D721Med (cell line): ENCODE measurements around the gene C1QBP.

Experiments
- DNase-seq: peaks from one replicate; pipeline ENCODE4 v3.0.0; 2011; ENCODE audit warnings: low spot score; ENCODE audit not compliant: insufficient read length
- FAIRE-seq: peaks from 2 replicates; lab custom pipeline; 2011; peaks lifted over from hg19 to GRCh38; lab: Jason Lieb, UNC
- TF ChIP-seq, protein P1 (sequence below): IDR thresholded peaks from 2 replicates; pipeline ENCODE4 v1.5.1; 2012; ENCODE audit warnings: mild to moderate bottlenecking, control low read depth; ENCODE audit not compliant: insufficient read depth; ENCODE audit errors: missing control alignments

The C1QBP gene

DNA sequence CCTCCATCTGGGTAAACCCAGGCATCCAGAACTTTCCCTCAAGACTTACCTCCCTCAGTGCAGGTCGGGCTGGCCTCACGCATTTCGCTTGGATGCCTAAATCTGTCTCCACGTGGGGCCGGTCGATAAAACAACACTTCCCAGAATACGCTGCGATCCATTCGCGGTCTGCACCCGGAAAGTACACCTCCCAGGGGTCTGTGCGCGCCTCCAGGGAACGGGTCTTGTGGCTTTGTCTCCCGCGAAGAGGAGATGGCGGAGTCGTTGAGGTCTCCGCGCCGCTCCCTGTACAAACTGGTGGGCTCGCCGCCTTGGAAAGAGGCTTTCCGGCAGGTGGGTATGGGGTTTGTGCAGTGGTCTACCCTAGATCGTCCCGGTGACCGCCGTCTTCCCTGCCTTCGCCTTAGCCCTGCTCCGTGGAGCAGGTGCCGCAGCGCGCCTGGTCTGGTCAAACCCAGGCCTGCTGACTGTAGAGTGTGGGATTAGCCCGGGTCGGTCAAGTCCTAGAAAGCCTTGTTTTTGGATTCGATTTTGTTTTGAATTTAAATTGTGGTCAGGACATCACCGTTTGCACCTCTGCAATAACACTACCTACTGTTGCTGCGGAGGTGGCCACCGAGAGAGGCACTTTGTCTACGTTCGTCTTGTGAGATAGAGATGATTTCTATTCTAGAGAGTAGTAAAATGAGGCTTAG lies 18.8 kb downstream of the C1QBP start, which contains the start of gene RPAIN:
RPAIN (plus strand) TSS at position 224 of the 695 bp plus-strand sequence; CDS start at position 253, 29 bp downstream.
- TF ChIP-seq, protein P1, sequence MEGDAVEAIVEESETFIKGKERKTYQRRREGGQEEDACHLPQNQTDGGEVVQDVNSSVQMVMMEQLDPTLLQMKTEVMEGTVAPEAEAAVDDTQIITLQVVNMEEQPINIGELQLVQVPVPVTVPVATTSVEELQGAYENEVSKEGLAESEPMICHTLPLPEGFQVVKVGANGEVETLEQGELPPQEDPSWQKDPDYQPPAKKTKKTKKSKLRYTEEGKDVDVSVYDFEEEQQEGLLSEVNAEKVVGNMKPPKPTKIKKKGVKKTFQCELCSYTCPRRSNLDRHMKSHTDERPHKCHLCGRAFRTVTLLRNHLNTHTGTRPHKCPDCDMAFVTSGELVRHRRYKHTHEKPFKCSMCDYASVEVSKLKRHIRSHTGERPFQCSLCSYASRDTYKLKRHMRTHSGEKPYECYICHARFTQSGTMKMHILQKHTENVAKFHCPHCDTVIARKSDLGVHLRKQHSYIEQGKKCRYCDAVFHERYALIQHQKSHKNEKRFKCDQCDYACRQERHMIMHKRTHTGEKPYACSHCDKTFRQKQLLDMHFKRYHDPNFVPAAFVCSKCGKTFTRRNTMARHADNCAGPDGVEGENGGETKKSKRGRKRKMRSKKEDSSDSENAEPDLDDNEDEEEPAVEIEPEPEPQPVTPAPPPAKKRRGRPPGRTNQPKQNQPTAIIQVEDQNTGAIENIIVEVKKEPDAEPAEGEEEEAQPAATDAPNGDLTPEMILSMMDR, result no peak
- FAIRE-seq (no peak), DNase-seq (peak; percentile 75)

DNA sequence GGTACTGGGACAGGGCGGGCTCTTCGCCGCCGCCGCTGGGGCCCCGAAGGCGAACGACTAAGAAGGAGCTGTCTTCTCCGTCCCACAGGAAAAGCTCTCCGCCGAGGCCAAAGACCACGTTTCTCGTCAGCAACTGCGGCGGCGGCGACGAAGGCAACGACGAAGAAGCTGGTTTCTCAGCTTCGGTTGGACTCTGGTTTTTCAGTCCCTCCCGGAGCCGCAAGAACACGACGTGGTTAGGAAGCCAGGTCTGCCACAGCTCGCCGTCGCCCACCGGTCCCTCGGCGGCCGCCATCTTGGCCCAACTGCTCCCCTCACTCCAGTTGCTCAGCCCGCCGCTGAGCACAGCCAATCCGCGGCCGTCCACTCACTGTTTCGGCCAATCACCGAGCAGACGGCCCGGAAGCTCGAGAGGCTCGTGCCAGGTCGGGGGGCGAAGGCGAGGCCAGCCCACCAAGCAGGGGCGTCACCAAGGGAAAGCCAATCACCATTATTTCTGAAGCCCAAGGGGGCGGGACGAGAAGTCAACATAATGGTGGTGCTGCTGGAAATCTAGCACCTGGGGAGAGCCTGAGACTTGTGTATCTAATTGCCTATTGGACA lies 19.5 kb downstream of the C1QBP start, which contains the start of gene NUP88:
NUP88 (minus strand) TSS at position 307 of the 603 bp plus-strand sequence; CDS start at position 295, 12 bp downstream.
- TF ChIP-seq, protein P1, result no peak
- DNase-seq (peak; percentile 88), FAIRE-seq (no peak)

DNA sequence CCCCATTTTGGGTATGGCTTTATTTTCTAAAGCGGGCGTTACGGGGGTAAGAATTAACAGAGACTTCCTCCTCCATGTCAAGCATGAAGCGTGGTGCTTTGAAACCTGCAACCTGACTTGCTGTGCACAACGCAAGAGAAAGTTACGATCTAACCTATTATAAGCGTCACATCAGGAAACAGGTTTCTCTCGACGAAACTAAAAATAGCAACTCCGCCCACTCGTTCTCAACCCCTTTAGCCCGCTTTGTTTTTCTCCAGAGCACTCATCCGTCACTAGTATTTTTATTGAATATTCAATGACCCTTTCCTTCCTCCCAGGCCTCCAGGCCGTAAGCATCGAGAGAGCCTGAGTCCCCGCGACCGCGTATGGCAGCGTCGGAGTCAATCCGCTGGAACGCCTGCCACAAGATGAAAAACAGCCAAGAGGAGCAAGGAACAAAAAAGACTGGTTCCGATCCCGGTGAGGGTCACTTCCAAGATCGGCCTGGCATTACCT lies 20.0 kb downstream of the C1QBP start:
- TF ChIP-seq, protein P1, result no peak
- DNase-seq, result no peak
- FAIRE-seq, result no peak

DNA sequence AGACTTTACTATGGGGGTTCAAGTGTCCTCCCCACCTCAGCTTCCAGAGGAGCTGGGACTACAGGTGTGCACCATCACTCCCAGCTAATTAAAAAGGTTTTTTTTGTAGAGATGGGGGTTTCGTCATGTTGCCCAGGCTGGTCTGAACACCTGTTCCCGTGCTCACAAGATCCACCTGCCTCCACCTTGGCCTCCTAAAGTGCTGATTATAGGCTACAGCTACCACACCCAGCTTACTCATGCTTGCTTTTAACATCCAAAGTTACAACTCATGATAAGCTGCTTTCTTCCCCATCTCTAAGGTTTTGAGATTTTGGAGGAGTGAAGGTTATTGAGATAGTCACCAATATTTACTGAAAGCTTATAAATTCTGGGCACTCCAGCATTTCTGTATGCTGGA lies 22.1 kb downstream of the C1QBP start:
- FAIRE-seq (no peak), DNase-seq (no peak)
- TF ChIP-seq, protein P1, result no peak

DNA sequence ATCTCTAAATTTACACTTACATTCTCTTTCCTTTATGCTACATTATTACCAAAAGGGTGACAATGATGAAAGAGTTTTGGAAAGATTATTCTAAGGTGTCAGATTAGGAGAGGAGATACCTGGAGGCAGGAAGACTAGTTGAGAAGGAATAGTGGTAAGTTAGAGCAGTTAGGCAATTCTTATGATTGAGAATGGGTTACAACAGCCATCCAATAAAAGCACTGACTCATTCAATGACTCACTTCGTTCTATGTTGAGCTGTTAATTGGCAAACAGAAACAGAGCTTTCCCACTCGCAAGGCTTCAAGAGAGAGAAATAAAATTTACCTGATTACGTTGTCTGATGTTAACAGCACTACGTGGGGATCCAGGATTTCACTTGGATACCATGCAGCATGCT lies 25.3 kb downstream of the C1QBP start:
- DNase-seq (no peak), FAIRE-seq (no peak)
- TF ChIP-seq, protein P1, result no peak

DNA sequence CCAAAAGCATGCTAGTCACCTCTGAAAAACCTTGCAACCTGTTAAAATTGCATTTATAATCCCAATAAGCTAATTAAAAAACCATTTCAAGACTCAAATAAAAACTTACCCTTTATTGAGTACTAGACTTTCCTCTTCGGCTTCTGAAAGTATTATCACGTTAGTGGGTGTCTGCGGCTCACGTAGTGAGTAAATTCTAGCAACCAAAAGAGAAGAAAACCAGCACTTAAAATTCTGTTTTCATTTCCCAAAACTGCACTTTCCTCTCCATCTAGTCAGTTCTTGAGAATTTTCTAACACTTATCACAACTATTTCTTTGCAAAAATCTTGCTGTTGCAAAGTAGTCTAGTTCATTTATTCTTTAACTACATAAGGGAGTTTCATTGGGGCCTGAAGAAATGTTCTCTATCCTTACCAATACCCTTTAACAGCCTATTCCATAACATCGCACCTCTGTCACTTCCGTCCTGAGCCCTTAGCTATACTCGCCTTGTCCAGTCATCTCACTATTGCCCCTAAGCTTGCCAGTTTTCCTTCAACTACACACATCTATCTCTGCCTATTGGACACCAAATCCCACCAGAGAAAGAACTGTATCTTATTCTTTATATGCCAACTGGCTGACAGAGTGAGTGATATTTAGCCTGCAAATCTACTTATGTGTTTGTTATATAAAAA lies 28.2 kb downstream of the C1QBP start:
- TF ChIP-seq, protein P1, result no peak
- FAIRE-seq (no peak), DNase-seq (no peak)
